SK-N-SH treated with all-trans-retinoic acid at 6 μM for 48 hours (cell line): ENCODE data around the gene AMN.

Experiments
- ARNTL ChIP-seq: fragments of 450-650 bp; formaldehyde crosslinking; IDR thresholded peaks from 2 replicates; pipeline ENCODE4 v1.5.0; 2020; ENCODE audit warnings: low read depth, mild to moderate bottlenecking, moderate library complexity, borderline replicate concordance
- GLIS3 ChIP-seq: fragments of 250-450 bp; sonication (Bioruptor Pico); IDR thresholded peaks from 2 replicates; pipeline ENCODE4 v1.5.0; 2020; ENCODE audit warnings: mild to moderate bottlenecking, moderate library complexity
- ISL1 ChIP-seq: fragments of 250-450 bp; sonication (Bioruptor Pico); IDR thresholded peaks from 2 replicates; pipeline ENCODE4 v2.1.2; 2022; ENCODE audit warnings: mild to moderate bottlenecking, moderate library complexity
- ZNF565 ChIP-seq: fragments of 450-650 bp; formaldehyde crosslinking; conservative IDR thresholded peaks from 2 replicates; pipeline ENCODE4 v1.5.0; 2020; ENCODE audit warnings: low read depth, mild to moderate bottlenecking, moderate library complexity
- ZNF70 ChIP-seq: fragments of 450-650 bp; formaldehyde crosslinking; IDR thresholded peaks from 2 replicates; pipeline ENCODE4 v1.5.0; 2020; ENCODE audit warnings: mild to moderate bottlenecking, moderate library complexity
- TF ChIP-seq, protein P1 (sequence below): fragments of 250-450 bp; sonication (Bioruptor Pico); IDR thresholded peaks from 2 replicates; pipeline ENCODE4 v1.5.1; 2020; ENCODE audit warnings: low read depth, mild to moderate bottlenecking, moderate library complexity

GRCh38 chr14:102913341-102914211 is 8.9 kb upstream of the AMN start:
- TF ChIP-seq ISL1 (CRISPR knock-in tag) (no peak), ZNF70 (CRISPR knock-in tag) (no peak), GLIS3 (CRISPR knock-in tag) (no peak), ARNTL (CRISPR knock-in tag) (no peak), ZNF565 (CRISPR knock-in tag) (no peak)
- TF ChIP-seq, protein P1, sequence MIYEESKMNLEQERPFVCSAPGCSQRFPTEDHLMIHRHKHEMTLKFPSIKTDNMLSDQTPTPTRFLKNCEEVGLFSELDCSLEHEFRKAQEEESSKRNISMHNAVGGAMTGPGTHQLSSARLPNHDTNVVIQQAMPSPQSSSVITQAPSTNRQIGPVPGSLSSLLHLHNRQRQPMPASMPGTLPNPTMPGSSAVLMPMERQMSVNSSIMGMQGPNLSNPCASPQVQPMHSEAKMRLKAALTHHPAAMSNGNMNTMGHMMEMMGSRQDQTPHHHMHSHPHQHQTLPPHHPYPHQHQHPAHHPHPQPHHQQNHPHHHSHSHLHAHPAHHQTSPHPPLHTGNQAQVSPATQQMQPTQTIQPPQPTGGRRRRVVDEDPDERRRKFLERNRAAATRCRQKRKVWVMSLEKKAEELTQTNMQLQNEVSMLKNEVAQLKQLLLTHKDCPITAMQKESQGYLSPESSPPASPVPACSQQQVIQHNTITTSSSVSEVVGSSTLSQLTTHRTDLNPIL = no peak
